Gastroesophageal sphincter (tissue), 3 donors: Measurements from ENCODE around the gene IMMP2L.

Experiments used
- CTCF ChIP-seq, 4 experiments: fragments of 200-600 bp in 2 of 4; fragments of 450-650 bp in 2 of 4; sonication (generic) in 1 of 4; IDR thresholded peaks; one replicate each; pipeline ENCODE4 v1.5.1; 2017 to 2019; ENCODE audit warnings: antibody characterized with exemption in 4 of 4, mild to moderate bottlenecking in 2 of 4, moderate library complexity in 2 of 4
- EP300 ChIP-seq: sonication (generic); formaldehyde crosslinking; IDR thresholded peaks from one replicate; pipeline ENCODE4 v1.6.1; 2017; ENCODE audit warnings: antibody characterized with exemption, mild to moderate bottlenecking

- TF ChIP-seq EP300 (no peak), CTCF (IDR thresholded peaks at IDR 0.05) (no peak)
Observed at GRCh38 chr7:110929480-110930249, 632.6 kb downstream of the IMMP2L start.
